ENCODE results near the gene NPAP1.
"Not testable (repeated sequence)": the region's sequence is repeated elsewhere in the genome, so short reads cannot be mapped to it uniquely, and the experiment has no call there.

The NPAP1 gene

DNA sequence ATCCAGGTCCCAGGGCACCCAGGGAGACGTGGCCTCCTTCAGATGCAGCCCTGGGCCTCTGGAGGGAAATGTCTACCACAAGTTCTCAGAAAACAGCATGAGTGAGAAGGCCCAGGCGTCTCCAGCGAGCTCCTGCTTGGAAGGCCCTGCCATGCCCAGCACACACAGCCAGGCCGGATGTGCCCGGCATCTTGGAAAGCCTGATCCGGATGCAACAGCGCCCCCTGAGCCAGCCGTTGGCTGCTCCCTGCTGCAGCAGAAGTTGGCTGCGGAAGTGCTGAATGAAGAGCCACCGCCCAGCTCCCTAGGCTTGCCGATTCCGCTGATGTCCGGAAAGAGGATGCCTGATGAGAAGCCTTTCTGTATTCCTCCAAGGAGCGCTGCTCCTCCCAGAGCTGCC lies 856 bp downstream of the NPAP1 start:
- TF ChIP-seq ZNF274 (IDR thresholded peaks at IDR 0.05; ENCODE audit: low read depth, low read length): no peak
- no peak for TF ChIP-seq SUZ12 (IDR thresholded peaks at IDR 0.05; ENCODE audit: extremely low read depth, insufficient read depth, insufficient read length)
- no peak for TF ChIP-seq YY1 (IDR thresholded peaks at IDR 0.05; ENCODE audit: insufficient read depth, insufficient read length)
- peak; percentile 3 for DNase-seq (ENCODE audit: low read depth, low spot score)
- Histone ChIP-seq H3K27me3 (ENCODE audit: insufficient read depth, insufficient read length) (no peaks in the 10 kb centered on the region), H3K9ac (ENCODE audit: insufficient read length, low read depth) (no peak overlapping the region), H3K4me3 (ENCODE audit: insufficient read length, low read depth) (no peak overlapping the region), H3K36me3 (ENCODE audit: insufficient read depth, insufficient read length, low read length) (no peaks in the 10 kb centered on the region), H3K4me1 (ENCODE audit: insufficient read depth, insufficient read length) (no peaks in the 10 kb centered on the region), H3K9me3 (ENCODE audit: insufficient read depth, low read length) (no peaks in the 10 kb centered on the region)

DNA sequence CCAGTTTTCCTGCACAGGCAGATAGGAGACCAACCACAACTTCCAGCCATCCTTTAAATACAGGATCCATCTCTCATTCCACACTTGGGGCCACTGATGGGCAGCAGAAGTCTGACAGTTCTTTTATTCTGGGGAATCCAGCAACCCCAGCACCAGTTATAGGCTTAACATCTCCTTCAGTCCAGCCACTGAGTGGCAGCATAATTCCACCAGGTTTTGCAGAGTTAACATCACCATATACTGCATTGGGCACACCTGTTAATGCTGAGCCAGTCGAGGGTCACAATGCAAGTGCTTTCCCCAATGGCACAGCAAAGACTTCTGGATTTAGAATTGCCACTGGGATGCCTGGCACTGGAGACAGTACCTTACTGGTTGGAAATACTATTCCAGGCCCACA lies 2.9 kb downstream of the NPAP1 start:
- TF ChIP-seq ZNF274 (IDR thresholded peaks at IDR 0.05; ENCODE audit: low read depth, low read length) (no peak), YY1 (IDR thresholded peaks at IDR 0.05; ENCODE audit: insufficient read depth, insufficient read length) (no peak), SUZ12 (IDR thresholded peaks at IDR 0.05; ENCODE audit: extremely low read depth, insufficient read depth, insufficient read length) (no peak)
- Histone ChIP-seq H3K4me3 (ENCODE audit: insufficient read length, low read depth) (no peak overlapping the region), H3K9me3 (ENCODE audit: insufficient read depth, low read length) (no peaks in the 10 kb centered on the region; the same call in 1 of the 2 replicates), H3K27me3 (ENCODE audit: insufficient read depth, insufficient read length) (no peaks in the 10 kb centered on the region), H3K9ac (ENCODE audit: insufficient read length, low read depth) (no peak overlapping the region), H3K36me3 (ENCODE audit: insufficient read depth, insufficient read length, low read length) (no peaks in the 10 kb centered on the region), H3K4me1 (ENCODE audit: insufficient read depth, insufficient read length) (no peaks in the 10 kb centered on the region)
- no peak for DNase-seq (ENCODE audit: low read depth, low spot score)

DNA sequence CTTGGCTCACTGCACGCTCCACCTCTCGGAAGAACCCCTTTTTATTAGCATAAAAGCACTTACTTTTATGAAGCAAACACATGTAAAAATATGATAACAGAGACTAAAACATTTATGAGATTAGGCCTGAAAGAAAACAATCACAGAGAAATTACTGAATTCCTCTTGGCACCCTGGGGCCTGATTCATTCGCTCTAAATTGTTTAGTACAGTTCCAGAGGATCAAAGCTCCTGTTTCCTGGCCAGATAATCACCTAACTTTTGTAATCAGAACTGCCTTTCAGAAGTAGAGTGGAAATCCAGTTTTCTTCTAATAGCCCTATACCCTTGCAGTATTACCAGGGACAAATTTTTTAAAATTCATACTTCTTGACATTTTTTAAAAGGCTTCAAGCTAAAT lies 6.4 kb downstream of the NPAP1 start:
- H3K9me3 ChIP-seq (ENCODE audit: insufficient read depth, low read length): no peaks in the 10 kb centered on the region; the same call in 1 of the 2 replicates

GRCh38 chr15:24682905-24683304 lies 7.3 kb downstream of the NPAP1 start:
- not testable (repeated sequence) for H3K9me3 ChIP-seq (ENCODE audit: insufficient read depth, low read length); H3K4me3 ChIP-seq (ENCODE audit: insufficient read length, low read depth); H3K27me3 ChIP-seq (ENCODE audit: insufficient read depth, insufficient read length); H3K4me1 ChIP-seq (ENCODE audit: insufficient read depth, insufficient read length); H3K36me3 ChIP-seq (ENCODE audit: insufficient read depth, insufficient read length, low read length); DNase-seq (ENCODE audit: low read depth, low spot score); H3K9ac ChIP-seq (ENCODE audit: insufficient read length, low read depth)

More for the DNA sequence above, 6.4 kb downstream of the NPAP1 start:
- Histone ChIP-seq H3K36me3 (ENCODE audit: insufficient read depth, insufficient read length, low read length) (no peaks in the 10 kb centered on the region), H3K4me1 (ENCODE audit: insufficient read depth, insufficient read length) (no peaks in the 10 kb centered on the region), H3K4me3 (ENCODE audit: insufficient read length, low read depth) (no peak overlapping the region), H3K9ac (ENCODE audit: insufficient read length, low read depth) (no peak overlapping the region), H3K27me3 (ENCODE audit: insufficient read depth, insufficient read length) (no peaks in the 10 kb centered on the region)
- TF ChIP-seq ZNF274 (IDR thresholded peaks at IDR 0.05; ENCODE audit: low read depth, low read length) (no peak), YY1 (IDR thresholded peaks at IDR 0.05; ENCODE audit: insufficient read depth, insufficient read length) (no peak)
- DNase-seq (ENCODE audit: low read depth, low spot score): no peak

GRCh38 chr15:24683736-24684135 lies 8.2 kb downstream of the NPAP1 start:
- no peak overlapping the region for H3K4me3 ChIP-seq (ENCODE audit: insufficient read length, low read depth)
- no peaks in the 10 kb centered on the region for H3K4me1 ChIP-seq (ENCODE audit: insufficient read depth, insufficient read length)
- no peaks in the 10 kb centered on the region; the same call in 1 of the 2 replicates for H3K9me3 ChIP-seq (ENCODE audit: insufficient read depth, low read length)
- TF ChIP-seq ZNF274 (IDR thresholded peaks at IDR 0.05; ENCODE audit: low read depth, low read length): no peak
- TF ChIP-seq YY1 (IDR thresholded peaks at IDR 0.05; ENCODE audit: insufficient read depth, insufficient read length): no peak
- no peak for TF ChIP-seq SUZ12 (IDR thresholded peaks at IDR 0.05; ENCODE audit: extremely low read depth, insufficient read depth, insufficient read length)
- no peaks in the 10 kb centered on the region for H3K36me3 ChIP-seq (ENCODE audit: insufficient read depth, insufficient read length, low read length)
- no peak overlapping the region for H3K9ac ChIP-seq (ENCODE audit: insufficient read length, low read depth)
- no peaks in the 10 kb centered on the region for H3K27me3 ChIP-seq (ENCODE audit: insufficient read depth, insufficient read length)
- no peak for DNase-seq (ENCODE audit: low read depth, low spot score)

- no peak for DNase-seq (ENCODE audit: low read depth, low spot score)
- H3K4me3 ChIP-seq (ENCODE audit: insufficient read length, low read depth): no peak overlapping the region
- TF ChIP-seq YY1 (IDR thresholded peaks at IDR 0.05; ENCODE audit: insufficient read depth, insufficient read length) (no peak), ZNF274 (IDR thresholded peaks at IDR 0.05; ENCODE audit: low read depth, low read length) (no peak), SUZ12 (IDR thresholded peaks at IDR 0.05; ENCODE audit: extremely low read depth, insufficient read depth, insufficient read length) (no peak)
- no peaks in the 10 kb centered on the region; the same call in 1 of the 2 replicates for H3K9me3 ChIP-seq (ENCODE audit: insufficient read depth, low read length)
- H3K4me1 ChIP-seq (ENCODE audit: insufficient read depth, insufficient read length): no peaks in the 10 kb centered on the region
- H3K9ac ChIP-seq (ENCODE audit: insufficient read length, low read depth): no peak overlapping the region
- H3K27me3 ChIP-seq (ENCODE audit: insufficient read depth, insufficient read length): no peaks in the 10 kb centered on the region
- H3K36me3 ChIP-seq (ENCODE audit: insufficient read depth, insufficient read length, low read length): no peaks in the 10 kb centered on the region
Observed at GRCh38 chr15:24684313-24684712, 8.7 kb downstream of the NPAP1 start.

- Histone ChIP-seq H3K4me3 (ENCODE audit: insufficient read length, low read depth) (no peak overlapping the region), H3K9me3 (ENCODE audit: insufficient read depth, low read length) (no peaks in the 10 kb centered on the region), H3K36me3 (ENCODE audit: insufficient read depth, insufficient read length, low read length) (no peaks in the 10 kb centered on the region), H3K27me3 (ENCODE audit: insufficient read depth, insufficient read length) (no peaks in the 10 kb centered on the region), H3K4me1 (ENCODE audit: insufficient read depth, insufficient read length) (no peaks in the 10 kb centered on the region), H3K9ac (ENCODE audit: insufficient read length, low read depth) (no peak overlapping the region)
- no peak for DNase-seq (ENCODE audit: low read depth, low spot score)
- TF ChIP-seq YY1 (IDR thresholded peaks at IDR 0.05; ENCODE audit: insufficient read depth, insufficient read length) (no peak), ZNF274 (IDR thresholded peaks at IDR 0.05; ENCODE audit: low read depth, low read length) (no peak), SUZ12 (IDR thresholded peaks at IDR 0.05; ENCODE audit: extremely low read depth, insufficient read depth, insufficient read length) (no peak)
Observed at GRCh38 chr15:24696201-24696600, 20.6 kb downstream of the NPAP1 start.

GRCh38 chr15:24696842-24697241 lies 21.3 kb downstream of the NPAP1 start:
- Histone ChIP-seq H3K9ac (ENCODE audit: insufficient read length, low read depth) (no peak overlapping the region), H3K9me3 (ENCODE audit: insufficient read depth, low read length) (no peaks in the 10 kb centered on the region), H3K27me3 (ENCODE audit: insufficient read depth, insufficient read length) (no peaks in the 10 kb centered on the region), H3K36me3 (ENCODE audit: insufficient read depth, insufficient read length, low read length) (no peaks in the 10 kb centered on the region), H3K4me1 (ENCODE audit: insufficient read depth, insufficient read length) (no peaks in the 10 kb centered on the region), H3K4me3 (ENCODE audit: insufficient read length, low read depth) (no peak overlapping the region)
- DNase-seq (ENCODE audit: low read depth, low spot score): no peak
- TF ChIP-seq SUZ12 (IDR thresholded peaks at IDR 0.05; ENCODE audit: extremely low read depth, insufficient read depth, insufficient read length): no peak
- TF ChIP-seq ZNF274 (IDR thresholded peaks at IDR 0.05; ENCODE audit: low read depth, low read length): no peak
- no peak for TF ChIP-seq YY1 (IDR thresholded peaks at IDR 0.05; ENCODE audit: insufficient read depth, insufficient read length)
